NCI-H2196 treated with DMSO at 0.1 percent for 48 hours (cell line): ENCODE results near the gene TRIM28.
"Not testable (repeated sequence)": the region's sequence is repeated elsewhere in the genome, so short reads cannot be mapped to it uniquely, and the experiment has no call there.

Experiments used
- DNase-seq: peaks from one replicate; lab custom pipeline; 2025; ENCODE audit not compliant: unreplicated experiment; lab: John Stamatoyannopoulos, UW

TRIM28 gene

GRCh38 chr19:58543826-58544590, at the start of gene TRIM28:
Gene TRIM28, plus strand, starts transcription at chr19:58544064. Its CDS starts 694 bp downstream, at chr19:58544758.
- DNase-seq = no peak

DNA sequence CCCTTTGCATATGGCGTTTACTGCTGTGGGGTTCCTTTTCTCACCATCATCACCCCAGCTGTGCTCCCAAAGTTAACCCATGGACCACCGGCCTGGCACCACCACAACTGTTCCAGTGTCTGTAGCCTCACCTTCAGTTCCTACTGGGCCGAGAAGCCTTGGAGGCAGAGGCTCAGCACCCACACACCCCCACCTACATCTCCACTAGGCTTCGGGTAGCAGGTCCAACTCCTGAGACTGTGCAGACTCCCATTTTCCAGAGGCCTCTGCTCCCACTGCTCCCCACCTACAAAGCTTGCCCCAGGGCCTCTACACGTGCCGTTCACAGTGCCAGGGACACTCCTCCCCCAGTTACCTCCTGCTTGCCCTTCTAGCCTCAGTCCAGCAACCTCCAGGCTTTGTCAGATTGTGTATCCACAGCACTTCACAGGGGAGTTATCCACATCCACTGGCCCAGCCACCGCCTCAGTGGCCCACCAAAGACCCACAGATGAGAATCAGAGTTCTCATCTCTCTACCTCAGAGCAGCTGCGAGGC, 46.2 kb upstream of the TRIM28 start:
- no peak for DNase-seq

DNA sequence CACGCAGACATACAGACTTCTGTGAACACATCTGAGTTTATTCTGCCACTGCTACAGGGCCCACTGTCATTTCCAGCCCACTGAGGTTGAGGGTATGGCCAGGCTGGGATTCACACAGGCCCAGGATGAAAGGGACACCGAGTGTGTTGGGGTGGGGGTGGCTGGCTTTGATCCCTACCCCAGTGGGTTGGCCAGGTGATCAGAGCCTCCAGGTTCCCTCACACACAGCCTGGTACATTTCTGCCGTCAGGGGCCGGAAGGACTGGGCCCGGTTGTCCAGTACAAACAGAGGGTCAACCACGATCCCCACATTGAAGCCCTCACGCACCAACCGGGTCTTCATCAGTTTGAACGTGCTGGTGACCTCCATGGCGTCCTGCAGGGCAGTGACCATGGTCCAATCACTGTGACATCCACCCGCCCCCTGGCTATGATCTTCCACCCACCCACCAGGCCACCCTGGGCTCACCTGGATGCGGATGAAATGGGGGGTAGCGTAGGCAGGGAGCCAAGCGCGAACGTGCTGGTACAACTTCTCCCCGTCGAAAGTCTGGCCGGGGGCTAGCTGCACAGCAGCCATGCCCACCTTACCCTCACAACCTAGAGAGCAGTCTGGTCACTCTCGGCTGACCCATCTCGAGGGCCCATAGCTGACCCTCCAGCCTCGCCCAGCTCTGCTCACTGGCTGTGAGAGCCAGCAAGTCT, 45.4 kb upstream of the TRIM28 start:
- no peak for DNase-seq

DNA sequence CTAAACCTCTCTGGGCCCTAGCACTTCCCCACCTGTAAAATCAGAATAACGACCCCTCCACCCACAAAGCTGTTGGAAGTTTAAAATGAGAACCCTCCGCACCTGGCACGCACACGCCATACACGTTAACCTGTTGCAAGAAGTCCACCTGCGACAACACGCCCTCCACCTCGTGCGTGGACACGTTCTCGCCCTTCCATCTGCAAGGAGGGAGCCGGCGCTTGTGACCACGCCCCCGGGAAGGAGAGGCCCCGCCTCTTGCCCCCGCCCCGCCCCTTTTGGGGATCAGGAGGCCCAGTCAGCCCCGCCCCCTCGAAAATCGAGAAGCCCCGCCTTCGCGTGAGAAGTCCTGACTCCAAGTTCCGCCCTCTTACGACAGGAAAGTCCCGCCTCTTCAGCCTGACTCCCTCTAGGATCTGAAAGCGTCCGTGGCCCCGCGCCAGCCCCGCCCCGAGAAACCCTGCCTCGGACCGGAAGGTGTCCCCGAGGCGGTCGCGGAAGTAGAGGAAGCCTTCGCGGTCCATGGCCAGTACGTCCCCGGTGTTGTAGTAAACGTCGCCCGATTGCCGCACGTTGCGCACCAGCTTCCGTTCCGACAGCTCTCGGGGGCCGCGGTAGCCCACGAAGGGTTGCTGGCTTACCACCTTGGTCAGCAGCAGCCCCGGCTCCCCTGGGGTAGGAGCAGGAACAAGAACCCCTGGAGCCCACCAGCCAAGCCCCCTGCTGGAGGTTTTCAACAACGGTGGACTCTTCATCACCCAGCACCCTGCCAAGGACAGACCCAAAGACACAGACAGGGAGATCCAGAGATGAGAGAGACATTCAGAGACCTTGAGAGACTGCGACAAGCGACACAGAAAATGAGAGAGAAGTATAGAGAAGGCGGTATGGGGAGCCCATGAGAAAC, 44.6 kb upstream of the TRIM28 start:
- peak; percentile 97 for DNase-seq

- DNase-seq = no peak
These were observed 43.6 kb upstream of the TRIM28 start for GRCh38 chr19:58500242-58500641.

DNA sequence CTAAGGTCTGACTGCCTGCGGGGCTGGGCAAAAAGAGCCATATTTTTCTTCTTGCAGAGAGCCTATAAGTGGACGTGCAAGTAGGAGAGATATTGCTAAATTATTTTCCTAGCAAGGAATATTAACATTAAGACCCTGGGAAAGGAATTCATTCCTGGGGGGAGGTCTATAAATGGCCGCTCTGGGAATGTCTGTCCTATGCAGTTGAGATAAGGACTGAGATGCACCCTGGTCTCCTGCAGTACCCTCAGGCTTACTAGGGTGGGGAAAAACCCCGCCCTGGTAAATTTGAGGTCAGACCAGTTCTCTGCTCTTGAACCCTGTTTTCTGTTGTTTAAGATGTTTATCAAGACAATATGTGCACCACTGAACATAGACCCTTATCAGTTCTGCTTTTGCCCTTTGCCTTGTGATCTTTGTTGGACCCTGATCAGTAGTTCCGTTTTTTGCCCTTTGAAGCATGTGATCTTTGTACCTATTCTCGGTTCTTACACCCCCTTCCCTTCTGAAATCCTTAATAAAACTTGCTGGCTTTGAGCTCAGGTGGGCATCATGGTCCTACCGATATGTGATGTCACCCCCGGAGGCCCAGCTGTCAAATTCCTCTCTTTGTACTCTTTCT, 36.2 kb upstream of the TRIM28 start:
- DNase-seq = not testable (repeated sequence)

DNA sequence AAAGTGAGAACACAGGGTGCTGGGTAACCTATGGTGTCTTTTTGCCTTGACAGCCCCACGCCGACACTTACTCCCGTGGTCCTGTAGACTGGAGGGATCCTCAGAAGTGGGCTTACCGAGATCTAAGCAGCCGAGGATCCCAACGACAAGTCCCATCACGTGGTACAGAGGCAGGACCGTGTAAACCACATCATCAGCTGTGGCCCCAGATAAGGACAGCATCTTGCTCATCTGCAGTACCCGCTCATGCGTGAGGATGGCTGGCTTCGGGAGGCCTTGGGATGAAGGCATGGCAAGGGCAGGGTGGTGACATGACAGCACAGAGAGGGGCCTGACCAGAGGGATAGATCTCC, 34.2 kb upstream of the TRIM28 start:
- no peak for DNase-seq

DNA sequence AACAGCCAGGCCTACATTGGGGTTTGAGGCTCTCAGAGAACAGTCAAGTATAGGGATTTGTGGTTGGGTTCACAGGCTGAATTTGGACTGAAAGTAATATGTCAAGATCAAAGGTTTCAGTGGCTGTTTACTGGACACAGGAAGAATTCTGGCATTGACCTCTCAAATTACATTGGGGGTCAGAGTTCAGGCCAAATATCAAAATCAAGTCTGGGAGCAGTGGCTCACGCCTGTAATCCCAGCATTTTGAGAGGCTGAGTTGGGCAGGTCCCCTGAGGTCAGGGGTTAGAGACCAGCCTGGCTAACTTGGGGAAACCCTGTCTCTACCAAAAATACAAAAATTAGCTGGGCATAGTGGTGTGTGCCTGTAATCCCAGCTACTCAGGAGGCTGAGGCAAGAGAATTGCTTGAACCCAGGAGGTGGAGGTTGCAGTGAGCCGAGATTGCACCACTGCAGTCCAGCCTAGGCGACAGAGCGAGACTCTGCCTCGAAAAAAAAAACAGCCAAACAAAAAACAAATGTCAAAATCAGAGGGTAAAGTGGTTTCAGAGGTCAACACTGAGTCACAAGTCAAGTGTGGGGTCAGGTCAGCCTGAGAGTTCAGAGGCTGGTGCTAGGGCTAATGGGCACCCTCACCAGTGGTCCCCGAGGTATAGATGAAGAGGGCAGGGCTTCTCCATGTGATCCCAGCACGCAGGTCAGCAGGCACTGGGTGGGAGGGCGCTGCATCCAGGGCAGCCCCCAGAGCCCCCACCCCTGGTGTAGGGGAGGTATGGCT, 33.6 kb upstream of the TRIM28 start:
- DNase-seq = no peak

DNA sequence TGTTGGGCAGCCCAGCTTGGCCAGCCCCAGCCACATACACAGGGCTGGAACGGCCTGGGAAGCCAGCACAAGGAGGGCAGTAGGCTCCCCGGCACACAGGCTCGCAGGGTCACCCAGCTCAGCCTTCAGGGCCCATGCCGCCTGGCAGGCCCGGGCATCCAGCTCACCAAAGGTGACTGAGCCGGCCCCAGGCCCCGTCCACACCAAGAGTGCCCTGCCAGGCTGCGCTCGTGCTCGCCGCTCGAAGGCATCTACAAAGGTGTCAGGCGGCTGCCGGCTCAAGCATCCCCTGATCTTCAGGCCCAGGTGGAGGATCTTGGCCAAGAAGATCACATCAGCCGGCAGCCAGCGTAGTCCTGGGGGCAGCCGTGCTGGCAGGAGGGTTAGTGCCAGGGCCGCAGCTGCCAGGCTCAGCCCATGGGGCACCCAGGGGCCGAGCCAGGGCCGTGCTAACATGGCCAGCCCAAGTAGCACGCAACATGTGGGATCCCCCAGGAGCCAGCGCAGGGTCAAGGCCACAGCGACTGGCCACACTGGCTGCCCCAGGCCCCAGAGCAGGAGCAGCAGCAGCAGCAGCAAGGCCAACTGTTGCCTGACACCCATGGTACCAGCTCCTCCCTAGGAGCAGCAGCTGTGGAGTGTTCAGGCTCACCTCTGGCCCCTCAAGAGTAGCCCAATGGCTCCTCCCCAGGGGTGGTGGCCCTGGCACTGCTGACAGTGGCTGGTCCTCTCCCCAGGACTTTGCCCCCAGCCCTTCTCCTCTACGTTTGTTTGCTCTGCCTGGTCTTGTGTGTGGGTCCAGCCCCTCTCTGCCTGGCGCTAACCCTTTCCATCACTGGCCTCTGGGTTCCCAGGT, 32.3 kb upstream of the TRIM28 start, which contains the start of gene SLC27A5:
Gene SLC27A5, minus strand, starts transcription at position 640 of the 856 bp plus-strand sequence. Its CDS starts 37 bp downstream, at position 603.
- no peak for DNase-seq

DNA sequence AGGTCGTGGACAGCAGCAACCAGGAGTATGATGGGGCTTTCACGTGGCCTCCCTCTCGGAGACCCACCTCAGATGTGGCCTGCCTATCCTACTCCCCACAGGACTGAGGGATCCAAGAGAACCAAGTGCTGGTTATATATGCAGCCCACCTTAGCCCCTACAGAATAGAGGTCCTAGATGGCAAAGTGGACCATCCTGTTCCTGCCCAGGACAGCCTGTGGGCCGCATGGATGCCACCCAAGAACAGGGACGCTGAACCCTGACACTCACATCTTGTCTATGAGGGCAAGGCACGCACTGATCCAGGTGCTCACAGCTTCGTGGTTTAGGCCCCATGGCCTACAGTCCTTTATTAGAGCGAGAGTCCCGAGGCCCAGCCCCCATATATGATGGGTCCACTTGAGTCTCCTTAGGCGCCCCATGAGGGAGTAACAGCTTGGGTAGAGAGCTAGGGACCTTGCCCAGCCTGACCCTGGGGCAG, 30.6 kb upstream of the TRIM28 start:
- no peak for DNase-seq

GRCh38 chr19:58513694-58514563, 29.9 kb upstream of the TRIM28 start:
- peak; percentile 90 for DNase-seq

- no peak for DNase-seq
These were observed 29.3 kb upstream of the TRIM28 start for GRCh38 chr19:58514564-58515022.

DNA sequence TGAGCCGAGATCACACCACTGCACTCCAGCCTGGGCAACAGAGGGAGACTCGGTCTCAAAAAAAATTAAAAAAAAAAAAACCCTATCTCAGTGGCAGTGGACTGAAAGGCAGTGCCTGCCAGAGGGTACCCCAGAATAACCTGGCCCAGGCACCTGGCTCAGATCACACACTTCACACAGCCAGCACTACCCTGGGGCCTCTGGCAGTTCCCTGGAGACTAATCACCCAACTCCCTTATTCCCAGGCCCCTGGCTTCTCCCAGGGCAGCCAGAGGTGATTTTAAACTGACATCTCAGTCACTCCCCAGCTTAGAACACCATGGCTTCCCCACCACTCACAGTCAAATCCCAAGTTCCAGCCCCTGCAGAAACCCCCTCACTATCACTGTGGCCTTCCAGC, 28.6 kb upstream of the TRIM28 start:
- DNase-seq = no peak

- DNase-seq = no peak
These were observed 27.5 kb upstream of the TRIM28 start for GRCh38 chr19:58516246-58516836.

- DNase-seq = no peak
These were observed 26.7 kb upstream of the TRIM28 start for GRCh38 chr19:58516964-58517833.
